Stimulated activated CD8-positive, alpha-beta memory T cell treated with anti-CD3 and anti-CD28 coated beads, Interleukin-4, amount 100 ng/mL, for 1 hour (primary cell): ENCODE measurements around the gene RAB28.

ENCODE experiments used
- DNase-seq, 2 donors: peaks; one replicate each; pipeline ENCODE4 v3.0.0-alpha.2; 2020; ENCODE audit warnings: low read depth in 2 of 2, low spot score in 1 of 2

The RAB28 gene

DNA sequence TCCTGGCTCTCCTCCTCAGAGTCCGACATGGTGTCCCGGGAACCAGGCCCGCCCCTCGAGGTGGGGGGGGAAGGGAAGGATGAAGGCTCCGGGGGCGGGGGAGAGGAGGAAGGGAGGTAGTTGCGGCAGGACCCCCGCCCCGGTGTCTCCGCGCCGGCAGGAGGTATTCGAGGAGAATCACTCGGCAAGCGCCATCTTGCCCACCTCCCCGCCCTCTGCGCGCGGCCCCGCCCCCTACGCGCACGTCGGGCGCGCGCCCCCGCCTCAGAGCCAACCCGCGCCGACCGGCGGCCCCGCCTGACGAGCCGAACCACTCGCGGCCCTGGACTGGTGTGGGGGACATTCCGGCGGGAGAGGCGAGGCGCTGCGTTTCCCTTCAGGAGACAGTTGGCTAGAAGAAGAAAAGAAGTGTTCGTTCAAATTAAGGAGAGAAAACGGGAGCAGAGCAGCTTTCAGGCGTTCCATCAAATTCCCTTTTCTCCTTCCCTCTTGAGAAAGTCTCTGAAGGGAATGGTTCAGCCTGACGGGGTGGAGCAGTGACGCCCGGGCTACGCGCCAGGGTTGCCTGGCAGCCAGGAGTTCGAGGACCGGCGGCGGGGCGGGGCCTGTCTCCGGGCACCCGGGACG is at the start of gene RAB28:
RAB28 (minus strand) TSS at position 219 of the 627 bp plus-strand sequence.
- DNase-seq = peak; percentile 80 to 86

- no peak for DNase-seq
Measured at GRCh38 chr4:13531625-13531998, 47.5 kb upstream of the RAB28 start.

GRCh38 chr4:13530823-13531624 is 46.9 kb upstream of the RAB28 start:
- DNase-seq = no peak

DNA sequence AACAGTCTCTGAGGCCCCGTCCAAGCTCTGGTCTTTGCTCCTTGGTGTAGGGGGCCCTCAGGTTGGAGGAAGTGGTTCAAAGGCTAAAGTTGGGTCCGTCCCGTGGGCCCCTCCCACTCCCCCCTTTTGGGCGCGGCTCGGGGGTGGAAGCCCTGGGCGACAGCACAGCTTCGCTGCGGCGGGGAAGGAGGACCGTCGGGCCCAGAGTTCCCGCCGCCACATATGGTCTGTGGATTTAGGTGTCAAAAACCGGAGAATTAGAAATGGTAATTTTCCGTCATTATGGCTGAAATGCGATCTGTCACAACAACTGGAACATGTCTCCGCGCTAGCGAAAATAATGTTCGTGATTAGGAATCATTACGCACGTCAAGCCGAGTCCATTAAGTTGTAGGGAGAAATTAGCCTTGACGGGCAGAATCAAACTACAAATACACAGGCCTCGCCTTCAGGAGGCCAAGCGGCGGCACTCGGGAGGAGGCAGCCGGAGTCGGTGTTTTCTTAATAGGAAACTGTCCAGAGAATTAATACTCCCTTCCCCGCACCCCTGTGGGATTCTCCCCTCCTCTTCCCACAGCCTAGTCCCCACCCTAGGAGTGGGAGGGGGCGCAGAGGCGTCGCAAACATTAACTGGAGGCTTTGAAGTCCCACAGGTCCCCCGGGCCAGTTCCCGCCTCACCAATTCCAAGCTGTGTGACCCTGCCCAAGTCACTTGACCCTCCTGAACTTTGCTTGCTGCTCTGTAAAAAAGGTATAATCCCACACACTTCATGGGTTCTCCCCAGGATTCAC is 45.2 kb upstream of the RAB28 start:
- no peak for DNase-seq

DNA sequence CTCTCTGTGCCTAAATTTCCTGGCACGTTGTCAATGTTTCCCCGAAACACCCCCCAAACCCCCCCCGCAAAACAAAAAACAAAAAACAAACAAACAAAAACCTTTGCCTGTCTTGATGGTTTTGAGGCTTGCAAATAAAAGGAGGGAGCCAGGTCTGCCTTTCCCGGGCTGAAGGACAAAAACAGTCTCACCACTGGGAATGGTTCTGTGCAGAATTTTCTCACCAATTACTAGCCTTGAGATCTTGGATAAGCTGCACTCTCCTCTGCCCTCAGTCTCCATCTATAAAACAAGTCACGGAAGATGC is 44.6 kb upstream of the RAB28 start:
- DNase-seq = no peak

DNA sequence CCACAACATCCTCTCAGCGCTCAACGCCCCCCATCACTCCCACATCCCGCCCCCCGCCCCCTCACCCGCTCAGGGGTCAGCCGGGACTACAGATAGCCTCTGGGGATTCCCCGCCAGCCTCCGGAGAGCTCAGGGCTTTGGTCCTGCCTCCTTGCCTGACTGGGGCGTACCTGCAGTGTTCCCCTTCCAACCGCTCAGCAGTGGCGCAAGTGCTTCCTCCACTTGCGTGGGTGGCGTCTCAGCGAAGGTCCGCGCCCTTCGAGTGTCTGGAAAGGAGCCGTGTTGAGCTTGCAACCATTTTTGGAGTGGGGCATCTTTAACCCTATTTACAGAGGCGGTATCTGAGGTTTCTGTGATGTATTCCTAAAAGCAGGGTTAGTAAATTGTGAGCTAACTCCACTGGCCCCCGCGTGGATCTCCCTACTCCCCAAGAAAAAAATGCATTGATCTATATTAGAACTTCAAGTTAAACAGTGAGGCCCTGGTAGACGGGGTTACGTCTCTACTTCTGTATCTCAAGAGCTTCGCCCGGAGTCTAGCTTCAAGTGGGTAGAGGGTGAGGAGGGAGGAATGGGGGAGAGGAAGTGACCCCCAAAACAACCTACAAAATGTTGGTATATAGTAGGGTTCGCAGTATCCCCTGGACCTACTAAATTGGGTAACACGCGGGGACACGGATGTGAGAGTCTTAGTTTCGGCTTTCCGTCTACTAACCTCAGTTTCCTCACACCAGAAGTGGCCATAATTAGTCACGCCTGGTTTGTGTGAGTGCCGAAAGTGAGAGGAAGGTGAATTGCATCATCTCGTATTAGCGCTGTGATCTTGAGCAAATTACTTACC is 44.1 kb upstream of the RAB28 start:
- DNase-seq = no peak

- no peak for DNase-seq
Measured at GRCh38 chr4:13527192-13527980, 43.2 kb upstream of the RAB28 start.

DNA sequence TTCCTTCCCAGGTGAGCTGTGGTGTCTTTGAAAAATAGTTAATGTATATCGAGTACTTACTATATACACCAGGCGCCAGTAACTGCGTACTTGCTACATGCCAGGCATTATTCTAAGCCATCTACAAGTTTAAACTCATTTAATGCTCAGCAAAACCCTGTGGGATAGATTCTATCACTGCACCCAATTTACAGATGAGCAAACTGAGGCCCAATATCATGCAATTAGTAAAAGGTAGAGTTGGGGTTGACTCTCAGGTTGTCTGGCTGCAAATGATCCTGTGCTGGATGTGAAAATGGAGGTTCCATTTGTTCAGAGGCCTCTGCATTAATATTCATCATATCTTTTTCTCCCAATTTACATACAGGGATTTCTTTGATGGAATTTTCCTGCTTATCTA is 42.5 kb upstream of the RAB28 start:
- DNase-seq = no peak

GRCh38 chr4:13525606-13526281 is 41.6 kb upstream of the RAB28 start:
- no peak for DNase-seq

DNA sequence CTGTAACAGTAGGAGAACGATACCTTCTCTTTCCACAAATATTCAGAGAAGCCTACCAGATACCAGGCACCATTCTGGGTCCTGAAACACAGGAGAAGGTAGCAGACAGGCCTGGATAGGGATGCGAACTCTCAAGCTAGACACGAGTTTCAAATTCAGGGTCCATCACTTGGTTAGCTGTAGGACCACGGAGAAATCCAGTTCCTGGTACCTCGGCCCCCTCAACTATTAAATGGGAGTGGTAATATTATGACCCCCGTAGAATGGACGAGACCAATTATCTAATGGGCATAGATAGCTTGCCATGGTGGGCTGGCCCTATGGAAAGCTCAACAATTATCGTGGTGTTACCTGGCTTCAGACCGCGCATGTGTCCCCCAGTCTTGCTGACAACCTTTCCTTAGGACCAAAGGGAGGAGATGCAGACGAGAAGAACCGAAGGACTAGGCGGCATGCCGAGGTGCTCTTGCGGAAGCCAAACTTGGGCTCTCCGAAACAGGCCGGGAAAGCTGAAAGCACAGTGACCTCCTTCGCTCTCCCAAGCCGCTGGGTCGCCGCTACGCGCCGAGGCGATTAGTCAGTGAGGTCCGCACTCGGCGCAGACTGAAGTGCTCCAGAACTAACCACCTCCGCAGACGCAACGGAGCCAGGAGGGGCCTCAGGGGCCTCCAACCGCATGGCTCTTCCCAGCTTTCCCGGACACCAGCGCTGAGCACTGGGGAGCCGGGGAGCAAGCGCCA is 40.5 kb upstream of the RAB28 start:
- DNase-seq = no peak

GRCh38 chr4:13523591-13524503 is 39.7 kb upstream of the RAB28 start:
- no peak for DNase-seq

GRCh38 chr4:13523105-13523477 is 39.0 kb upstream of the RAB28 start:
- DNase-seq = no peak

- DNase-seq = no peak
Measured at GRCh38 chr4:13522282-13523104, 38.4 kb upstream of the RAB28 start.

DNA sequence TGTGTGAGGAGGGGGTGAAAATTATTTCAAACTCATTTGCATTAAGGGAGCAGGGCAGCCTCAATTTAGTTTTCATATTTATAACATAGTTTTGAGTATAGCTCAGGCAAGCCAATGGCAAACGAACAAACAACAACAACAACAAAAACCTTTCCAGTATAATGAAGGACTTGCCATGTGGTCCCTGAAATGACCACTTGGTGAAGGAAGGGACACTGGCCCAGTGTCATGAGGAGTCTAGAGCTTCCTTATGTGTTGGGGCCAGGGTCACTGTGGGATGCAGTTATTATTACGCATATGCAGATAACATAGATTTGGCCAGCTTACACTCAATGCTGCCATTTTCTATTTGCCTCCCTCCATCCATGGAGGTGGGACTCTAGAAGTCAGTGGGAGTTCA is 36.9 kb upstream of the RAB28 start:
- no peak for DNase-seq

GRCh38 chr4:13516315-13516860 is 32.2 kb upstream of the RAB28 start:
- no peak for DNase-seq

- no peak for DNase-seq
Measured at GRCh38 chr4:13515268-13515667, 31.1 kb upstream of the RAB28 start.

- no peak for DNase-seq
Measured at GRCh38 chr4:13514722-13515121, 30.6 kb upstream of the RAB28 start.
